SK-N-SH (cell line): Measurements from ENCODE around the gene TRPT1. TPM values are rescaled to one million over a fixed set of nuclear protein-coding genes. Genes with fewer than 3 reads are reported as not detected.

Experiments used
- CTCF ChIA-PET: fragments of 300-600, 350-600 bp; formaldehyde crosslinking; extraction: SDS; loops from one replicate; lab custom pipeline; 2021; lab: Yijun Ruan, JAX
- POLR2A ChIA-PET: fragments of 350-600 bp; sonication (Branson Sonifier 250); formaldehyde crosslinking; extraction: SDS; loops from one replicate; lab custom pipeline; 2020; ENCODE audit warnings: antibody characterized with exemption, inconsistent platforms; lab: Yijun Ruan, JAX
- DNase-seq: peaks from one replicate; pipeline ENCODE4 v3.0.0; 2012
- H2AFZ ChIP-seq: fragments of 200-600 bp; sonication (generic); 2 replicates; pipeline ENCODE4 v1.8.1; 2016; ENCODE audit warnings: antibody characterized with exemption, mild to moderate bottlenecking, low read depth
- H3F3A ChIP-seq: fragments of 200-600 bp; sonication (generic); replicated peaks from 2 replicates; pipeline ENCODE3; 2016; ENCODE audit warnings: antibody characterized with exemption, mild to moderate bottlenecking; ENCODE audit not compliant: insufficient read depth
- H3K27ac ChIP-seq, 2 experiments: fragments of 200-500 bp in 1 of 2; fragments of 200-600 bp in 1 of 2; sonication (Bioruptor generic) in 1 of 2; sonication (generic), shearing (Covaris generic) in 1 of 2; 2 replicates each; pipeline versions ENCODE4 v1.5.1 to v1.6.1; 2014 to 2016; ENCODE audit warnings: low read depth in 2 of 2, inconsistent platforms in 1 of 2, low read length in 1 of 2, mild to moderate bottlenecking in 1 of 2, mixed read lengths in 1 of 2
- H3K27me3 ChIP-seq: fragments of 200-600 bp; sonication (generic), shearing (Covaris generic); 2 replicates; pipeline ENCODE4 v1.6.1; 2016; ENCODE audit warnings: mixed run types; ENCODE audit not compliant: insufficient read depth
- H3K36me3 ChIP-seq, 2 experiments: fragments of 200-500 bp in 1 of 2; fragments of 200-600 bp in 1 of 2; sonication (Bioruptor generic) in 1 of 2; sonication (generic) in 1 of 2; replicated peaks in 1 of 2; 2 replicates each; pipeline versions ENCODE3 to v1.5.1; 2014 to 2016; ENCODE audit warnings: low read length in 1 of 2, mild to moderate bottlenecking in 1 of 2; ENCODE audit not compliant: insufficient read depth in 2 of 2, control insufficient read depth in 1 of 2
- H3K4me1 ChIP-seq, 2 experiments: fragments of 200-500 bp in 1 of 2; fragments of 200-600 bp in 1 of 2; sonication (Bioruptor generic) in 1 of 2; sonication (generic), shearing (Covaris generic) in 1 of 2; 2 replicates each; pipeline versions ENCODE4 v1.5.1 to v1.6.1; 2014 to 2016; ENCODE audit warnings: low read depth in 1 of 2, low read length in 1 of 2, mixed run types in 1 of 2; ENCODE audit not compliant: insufficient read depth in 2 of 2, control insufficient read depth in 1 of 2
- H3K4me2 ChIP-seq: fragments of 200-600 bp; sonication (generic), shearing (Covaris generic); 2 replicates; pipeline ENCODE4 v1.6.1; 2017; ENCODE audit warnings: mixed run types
- H3K4me3 ChIP-seq, 2 experiments: fragments of 200-500 bp in 1 of 2; fragments of 200-600 bp in 1 of 2; sonication (Bioruptor generic) in 1 of 2; sonication (generic), shearing (Covaris generic) in 1 of 2; 2 replicates each; pipeline versions ENCODE4 v1.5.1 to v1.8.1; 2014 to 2016; ENCODE audit warnings: low read depth in 2 of 2, inconsistent platforms in 1 of 2, low read length in 1 of 2, mild to moderate bottlenecking in 1 of 2, mixed read lengths in 1 of 2, moderate library complexity in 1 of 2
- H3K79me2 ChIP-seq: fragments of 200-600 bp; sonication (generic); 2 replicates; pipeline ENCODE4 v1.8.1; 2017; ENCODE audit warnings: mild to moderate bottlenecking; ENCODE audit not compliant: insufficient read depth
- H3K9ac ChIP-seq: fragments of 200-600 bp; sonication (generic); 2 replicates; pipeline ENCODE4 v1.6.1; 2017; ENCODE audit warnings: mixed run types
- H3K9me2 ChIP-seq: fragments of 200-600 bp; sonication (generic); 2 replicates; pipeline ENCODE4 v1.6.1; 2017; ENCODE audit warnings: mixed run types
- H3K9me3 ChIP-seq: fragments of 200-600 bp; sonication (generic); 2 replicates; pipeline ENCODE4 v1.6.1; 2017; ENCODE audit warnings: mixed run types, mild to moderate bottlenecking, moderate library complexity
- H4K20me1 ChIP-seq: fragments of 200-600 bp; sonication (generic); 2 replicates; pipeline ENCODE4 v1.6.1; 2017; ENCODE audit warnings: mild to moderate bottlenecking, mixed run types; ENCODE audit not compliant: insufficient read depth
- ELF1 ChIP-seq: IDR thresholded peaks from 2 replicates; pipeline ENCODE4 v1.4.0; 2012
- FOXJ3 ChIP-seq: sonication (generic); formaldehyde crosslinking; IDR thresholded peaks from 2 replicates; pipeline ENCODE4 v1.5.1; 2020; ENCODE audit warnings: mild to moderate bottlenecking, missing genetic modification reagents
- GABPA ChIP-seq: IDR thresholded peaks from 2 replicates; pipeline ENCODE4 v1.4.0; 2012; ENCODE audit warnings: low read depth, mild to moderate bottlenecking
- MXI1 ChIP-seq: IDR thresholded peaks from 2 replicates; pipeline ENCODE4 v1.6.1; 2012; ENCODE audit warnings: mild to moderate bottlenecking, low read depth, low read length, improper control_type of control experiment
- RXRA ChIP-seq: IDR thresholded peaks from 2 replicates; pipeline ENCODE4 v1.4.0; 2012; ENCODE audit warnings: low read depth, mild to moderate bottlenecking, borderline replicate concordance
- SIN3A ChIP-seq: IDR thresholded peaks from 2 replicates; pipeline ENCODE4 v1.6.1; 2012; ENCODE audit warnings: low read depth, mild to moderate bottlenecking, low read length, moderate library complexity, borderline replicate concordance
- SMC3 ChIP-seq: IDR thresholded peaks from 2 replicates; pipeline ENCODE4 v1.6.1; 2012; ENCODE audit warnings: low read depth, low read length, improper control_type of control experiment
- TCF12 ChIP-seq: IDR thresholded peaks from 2 replicates; pipeline ENCODE4 v1.4.0; 2012
- WGBS: methylation state at CpG from one replicate; pipeline ENCODE4 v1.1.6; 2017; ENCODE audit warnings: low lambda C conversion rate; 5-methylcytosine and 5-hydroxymethylcytosine counted together
- polyA plus RNA-seq, 3 experiments: library from polyadenylated mRNA; depleted of rRNA; stranded (reverse); fragments of >200 nt; gene quantifications; 2 replicates each; pipeline ENCODE4 v1.2.3, GENCODE V29; 2012
- TF ChIP-seq, protein P1 (sequence below): IDR thresholded peaks from 2 replicates; pipeline ENCODE4 v1.4.0; 2012; ENCODE audit warnings: low read depth, borderline replicate concordance
- TF ChIP-seq, protein P2 (sequence below): IDR thresholded peaks from 2 replicates; pipeline ENCODE4 v1.4.0; 2012; ENCODE audit warnings: low read depth, borderline replicate concordance
- TF ChIP-seq, protein P3 (sequence below): IDR thresholded peaks from 2 replicates; pipeline ENCODE4 v1.4.0; 2012; ENCODE audit warnings: low read depth

The TRPT1 gene
- polyA plus RNA-seq, 1 of the 3 experiments (the other 2 are of a cell fraction), result 62.4 TPM

GRCh38 chr11:64201543-64201942, 24.4 kb downstream of the TRPT1 start:
- ChIA-PET CTCF (interaction anchor here (1.0 to 1.6 kb wide), 2 partner anchors 100 to 103 kb away, joined by 3 to 4 read pairs; no protein-coding TSS in a partner anchor), POLR2A (interaction anchor here (0.7 to 2.0 kb wide), 2 partner anchors 9 to 16 kb away, joined by 3 to 7 read pairs; partner anchors contain the start of gene STIP1)
- H3K9ac ChIP-seq, result no peak overlapping the region
- H3K27ac ChIP-seq, result no peak overlapping the region
- peaks cover 59 to 61% of the 10 kb centered on the region in 2 experiments for H3K36me3 ChIP-seq
- no peak overlapping the region for H3K4me3 ChIP-seq
- TF ChIP-seq, protein P1, sequence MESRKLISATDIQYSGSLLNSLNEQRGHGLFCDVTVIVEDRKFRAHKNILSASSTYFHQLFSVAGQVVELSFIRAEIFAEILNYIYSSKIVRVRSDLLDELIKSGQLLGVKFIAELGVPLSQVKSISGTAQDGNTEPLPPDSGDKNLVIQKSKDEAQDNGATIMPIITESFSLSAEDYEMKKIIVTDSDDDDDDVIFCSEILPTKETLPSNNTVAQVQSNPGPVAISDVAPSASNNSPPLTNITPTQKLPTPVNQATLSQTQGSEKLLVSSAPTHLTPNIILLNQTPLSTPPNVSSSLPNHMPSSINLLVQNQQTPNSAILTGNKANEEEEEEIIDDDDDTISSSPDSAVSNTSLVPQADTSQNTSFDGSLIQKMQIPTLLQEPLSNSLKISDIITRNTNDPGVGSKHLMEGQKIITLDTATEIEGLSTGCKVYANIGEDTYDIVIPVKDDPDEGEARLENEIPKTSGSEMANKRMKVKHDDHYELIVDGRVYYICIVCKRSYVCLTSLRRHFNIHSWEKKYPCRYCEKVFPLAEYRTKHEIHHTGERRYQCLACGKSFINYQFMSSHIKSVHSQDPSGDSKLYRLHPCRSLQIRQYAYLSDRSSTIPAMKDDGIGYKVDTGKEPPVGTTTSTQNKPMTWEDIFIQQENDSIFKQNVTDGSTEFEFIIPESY, result no peak
- no peak for TF ChIP-seq ELF1
- no peak for TF ChIP-seq SMC3
- TF ChIP-seq, protein P2, sequence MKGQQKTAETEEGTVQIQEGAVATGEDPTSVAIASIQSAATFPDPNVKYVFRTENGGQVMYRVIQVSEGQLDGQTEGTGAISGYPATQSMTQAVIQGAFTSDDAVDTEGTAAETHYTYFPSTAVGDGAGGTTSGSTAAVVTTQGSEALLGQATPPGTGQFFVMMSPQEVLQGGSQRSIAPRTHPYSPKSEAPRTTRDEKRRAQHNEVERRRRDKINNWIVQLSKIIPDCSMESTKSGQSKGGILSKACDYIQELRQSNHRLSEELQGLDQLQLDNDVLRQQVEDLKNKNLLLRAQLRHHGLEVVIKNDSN, result no peak
- TF ChIP-seq, protein P3, sequence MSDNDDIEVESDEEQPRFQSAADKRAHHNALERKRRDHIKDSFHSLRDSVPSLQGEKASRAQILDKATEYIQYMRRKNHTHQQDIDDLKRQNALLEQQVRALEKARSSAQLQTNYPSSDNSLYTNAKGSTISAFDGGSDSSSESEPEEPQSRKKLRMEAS, result no peak
- TF ChIP-seq RXRA, result no peak
- no peak for TF ChIP-seq FOXJ3
- no peak for TF ChIP-seq MXI1
- no peak for TF ChIP-seq SIN3A
- TF ChIP-seq TCF12, result no peak
- TF ChIP-seq GABPA, result no peak
- TF ChIP-seq, all 33 proteins: peak for 0
- no peak overlapping the region for H3K4me2 ChIP-seq
- WGBS, result 98% methylated on average over 3 of the region's 3 CpGs
- H4K20me1 ChIP-seq, result peaks cover 9% of the 10 kb centered on the region
- H3K9me3 ChIP-seq, result no peaks in the 10 kb centered on the region
- H3K4me1 ChIP-seq, result peaks cover 4 to 8% of the 10 kb centered on the region in 2 experiments; a peak in 2 of 4 replicates
- H3K27me3 ChIP-seq, result no peaks in the 10 kb centered on the region
- no peak overlapping the region for H2AFZ ChIP-seq
- H3K9me2 ChIP-seq, result no peaks in the 10 kb centered on the region
- no peak for DNase-seq
- H3K79me2 ChIP-seq, result no peaks in the 10 kb centered on the region; the same call in 1 of the 2 replicates
- peaks cover 30% of the 10 kb centered on the region for H3F3A ChIP-seq

- TF ChIP-seq RXRA, result no peak
- no peak overlapping the region for H3K4me3 ChIP-seq
- H3K4me1 ChIP-seq, result no peaks in the 10 kb centered on the region
- no peak overlapping the region for H3K9ac ChIP-seq
- no peak for DNase-seq
- ChIA-PET CTCF (interaction anchor here (0.9 to 2.2 kb wide), 2 partner anchors 13 to 106 kb away, joined by 3 to 5 read pairs; partner anchors contain the start of gene STIP1), POLR2A (no interaction called here)
- H3K27ac ChIP-seq, result no peak overlapping the region
- H3K4me2 ChIP-seq, result no peak overlapping the region
- H2AFZ ChIP-seq, result no peak overlapping the region
- no peaks in the 10 kb centered on the region for H3K27me3 ChIP-seq
- no peaks in the 10 kb centered on the region for H3K9me2 ChIP-seq
- peaks cover 13% of the 10 kb centered on the region; the same call in 1 of the 2 replicates for H3K79me2 ChIP-seq
- H3K9me3 ChIP-seq, result no peaks in the 10 kb centered on the region
- H3F3A ChIP-seq, result peaks cover 26% of the 10 kb centered on the region
- H4K20me1 ChIP-seq, result 0 out of 2 replicates have a peak, but pooled peaks cover under 1% of the 10 kb centered on the region
- H3K36me3 ChIP-seq, result peaks cover 70 to 78% of the 10 kb centered on the region in 2 experiments
- WGBS, result 100% methylated on average over 2 of the region's 2 CpGs
Measured at GRCh38 chr11:64198511-64198910, 27.5 kb downstream of the TRPT1 start.
